Osteoblast (primary cell): Measurements from ENCODE around the gene ANKS6. TPM values are rescaled to one million over a fixed set of nuclear protein-coding genes. Genes with fewer than 3 reads are reported as not detected.

Source experiments
- DNase-seq: peaks from one replicate; pipeline ENCODE4 v3.0.0; 2011; ENCODE audit warnings: low spot score, mixed read lengths; ENCODE audit not compliant: insufficient read length; ENCODE audit errors: missing footprints
- H2AFZ ChIP-seq: 2 replicates; pipeline ENCODE4 v1.6.0; 2011; ENCODE audit warnings: mild to moderate bottlenecking, low read length
- H3K27ac ChIP-seq: 2 replicates; pipeline ENCODE4 v1.5.1; 2011; ENCODE audit warnings: mild to moderate bottlenecking, low read depth, low read length, moderate library complexity
- H3K27me3 ChIP-seq: 2 replicates; pipeline ENCODE4 v1.6.0; 2012; ENCODE audit warnings: mild to moderate bottlenecking, control low read depth, inconsistent platforms, low read length, moderate library complexity; ENCODE audit not compliant: insufficient read depth
- H3K36me3 ChIP-seq: 2 replicates; pipeline ENCODE4 v1.5.1; 2011; ENCODE audit warnings: mild to moderate bottlenecking, low read length, control low read depth, moderate library complexity; ENCODE audit not compliant: insufficient read depth
- H3K4me1 ChIP-seq: 2 replicates; pipeline ENCODE4 v1.5.1; 2011; ENCODE audit warnings: mild to moderate bottlenecking, low read length, control low read depth, moderate library complexity; ENCODE audit not compliant: insufficient read depth
- H3K4me2 ChIP-seq: 2 replicates; pipeline ENCODE4 v1.6.0; 2011; ENCODE audit warnings: mild to moderate bottlenecking, low read length; ENCODE audit not compliant: insufficient read depth
- H3K4me3 ChIP-seq: fragments of 200-600 bp; sonication (generic); 3 replicates; pipeline ENCODE4 v1.5.1; 2012; ENCODE audit warnings: mild to moderate bottlenecking, low read length, inconsistent platforms; ENCODE audit not compliant: insufficient read depth
- H3K79me2 ChIP-seq: 2 replicates; pipeline ENCODE4 v1.6.0; 2012; ENCODE audit warnings: mild to moderate bottlenecking, low read length, control low read depth, inconsistent platforms; ENCODE audit not compliant: insufficient read depth
- H3K9me3 ChIP-seq: 2 replicates; pipeline ENCODE4 v1.5.1; 2011; ENCODE audit warnings: low read depth, low read length, control low read depth
- H4K20me1 ChIP-seq: 2 replicates; pipeline ENCODE4 v1.6.0; 2012; ENCODE audit warnings: mild to moderate bottlenecking, low read length, control low read depth; ENCODE audit not compliant: insufficient read depth
- total RNA-seq: library from RNA; depleted of rRNA; stranded (reverse); fragments of >200 nt; gene quantifications from 2 replicates; pipeline ENCODE4 v1.2.3, GENCODE V29; 2012
- TF ChIP-seq, protein P1 (sequence below): IDR thresholded peaks from 2 replicates; pipeline ENCODE4 v1.5.1; 2011; ENCODE audit warnings: mild to moderate bottlenecking, low read depth, low read length, moderate library complexity; ENCODE audit errors: extremely low read depth

The ANKS6 gene
- total RNA-seq, 1 donor: 21.7 TPM

DNA sequence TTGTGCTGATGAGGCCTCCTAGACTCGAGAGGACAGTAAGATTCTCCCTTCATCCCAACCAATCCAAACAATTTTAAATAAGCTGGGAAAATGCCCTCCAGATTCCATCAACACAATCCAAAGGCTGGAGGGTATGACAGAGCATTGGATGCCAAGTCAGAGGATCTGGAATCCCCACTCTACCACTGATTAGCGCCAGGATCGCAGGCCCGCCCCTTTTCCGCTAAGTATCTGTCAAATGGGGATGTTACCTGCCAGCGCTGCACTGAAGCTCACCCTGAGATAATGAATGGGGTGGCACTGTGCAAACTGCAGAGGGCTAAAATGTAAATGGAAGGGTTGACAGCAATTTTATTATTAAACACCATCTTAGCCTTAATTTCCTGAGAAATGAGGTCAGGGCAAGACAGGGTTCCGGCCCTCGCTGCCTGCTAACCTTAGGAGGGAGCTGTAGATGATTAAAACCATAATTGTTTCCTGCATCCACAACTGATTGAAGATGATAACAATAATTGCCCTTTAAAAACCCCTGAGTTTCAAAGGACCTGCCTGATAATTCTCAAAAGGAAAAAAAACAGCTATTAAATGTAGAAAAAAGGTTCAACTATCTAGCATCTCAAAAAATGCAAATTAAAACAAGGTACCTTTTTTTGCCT, 56.0 kb downstream of the ANKS6 start:
- no peak for DNase-seq
- no peaks in the 10 kb centered on the region for H3K27me3 ChIP-seq
- H3K4me1 ChIP-seq: peaks cover 7% of the 10 kb centered on the region
- no peak overlapping the region for H3K4me2 ChIP-seq
- TF ChIP-seq, protein P1, sequence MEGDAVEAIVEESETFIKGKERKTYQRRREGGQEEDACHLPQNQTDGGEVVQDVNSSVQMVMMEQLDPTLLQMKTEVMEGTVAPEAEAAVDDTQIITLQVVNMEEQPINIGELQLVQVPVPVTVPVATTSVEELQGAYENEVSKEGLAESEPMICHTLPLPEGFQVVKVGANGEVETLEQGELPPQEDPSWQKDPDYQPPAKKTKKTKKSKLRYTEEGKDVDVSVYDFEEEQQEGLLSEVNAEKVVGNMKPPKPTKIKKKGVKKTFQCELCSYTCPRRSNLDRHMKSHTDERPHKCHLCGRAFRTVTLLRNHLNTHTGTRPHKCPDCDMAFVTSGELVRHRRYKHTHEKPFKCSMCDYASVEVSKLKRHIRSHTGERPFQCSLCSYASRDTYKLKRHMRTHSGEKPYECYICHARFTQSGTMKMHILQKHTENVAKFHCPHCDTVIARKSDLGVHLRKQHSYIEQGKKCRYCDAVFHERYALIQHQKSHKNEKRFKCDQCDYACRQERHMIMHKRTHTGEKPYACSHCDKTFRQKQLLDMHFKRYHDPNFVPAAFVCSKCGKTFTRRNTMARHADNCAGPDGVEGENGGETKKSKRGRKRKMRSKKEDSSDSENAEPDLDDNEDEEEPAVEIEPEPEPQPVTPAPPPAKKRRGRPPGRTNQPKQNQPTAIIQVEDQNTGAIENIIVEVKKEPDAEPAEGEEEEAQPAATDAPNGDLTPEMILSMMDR: no peak
- no peak overlapping the region for H3K27ac ChIP-seq
- H2AFZ ChIP-seq: no peak overlapping the region
- H3K79me2 ChIP-seq: no peaks in the 10 kb centered on the region
- H4K20me1 ChIP-seq: peaks cover 2% of the 10 kb centered on the region
- no peaks in the 10 kb centered on the region for H3K9me3 ChIP-seq
- peaks cover 6% of the 10 kb centered on the region for H3K36me3 ChIP-seq
- no peak overlapping the region for H3K4me3 ChIP-seq

DNA sequence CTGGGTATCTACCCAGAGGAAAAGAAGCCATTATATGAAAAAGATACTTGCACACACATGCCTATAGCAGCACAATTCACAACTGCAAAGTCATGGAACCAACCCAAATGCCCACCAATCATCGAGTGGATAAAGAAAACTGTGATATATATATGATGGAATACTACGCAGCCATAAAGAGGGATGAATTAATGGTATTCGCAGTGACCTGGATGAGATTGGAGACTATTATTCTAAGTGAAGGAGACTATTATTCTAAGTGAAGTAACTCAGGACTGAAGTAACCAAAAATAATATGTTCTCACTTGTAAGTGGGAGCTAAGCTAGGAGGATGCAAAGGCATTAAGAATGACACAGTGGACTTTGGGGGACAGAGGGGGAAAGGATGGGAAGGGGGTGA, 57.6 kb downstream of the ANKS6 start:
- Histone ChIP-seq H3K4me3 (no peak overlapping the region), H3K36me3 (peaks cover 6% of the 10 kb centered on the region), H3K27me3 (no peaks in the 10 kb centered on the region), H3K4me2 (no peak overlapping the region), H3K79me2 (no peaks in the 10 kb centered on the region), H4K20me1 (peaks cover 2% of the 10 kb centered on the region), H3K4me1 (peaks cover 7% of the 10 kb centered on the region), H3K9me3 (no peaks in the 10 kb centered on the region), H2AFZ (no peak overlapping the region), H3K27ac (no peak overlapping the region)
- TF ChIP-seq, protein P1: no peak
- no peak for DNase-seq

DNA sequence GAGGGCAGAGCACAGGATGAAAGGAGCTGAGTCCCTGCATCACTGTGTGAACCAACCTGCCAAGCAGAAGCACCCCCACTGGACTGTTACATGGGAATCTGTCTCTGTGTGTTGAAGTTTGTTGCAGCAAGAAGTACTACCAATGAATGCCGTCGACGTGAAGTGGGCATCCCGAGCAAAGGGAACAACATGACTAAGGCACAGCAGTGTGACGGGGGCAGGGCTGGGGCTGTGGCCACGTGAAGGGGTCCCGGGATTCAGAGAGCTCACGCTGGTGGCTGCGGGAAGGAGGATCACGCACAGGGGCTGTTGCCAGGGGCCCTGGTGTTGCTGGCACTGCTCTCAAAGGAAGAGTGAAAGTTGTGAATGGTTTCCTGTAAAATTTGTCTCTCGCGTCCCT, 60.1 kb downstream of the ANKS6 start:
- H2AFZ ChIP-seq: no peak overlapping the region
- no peak overlapping the region for H3K4me2 ChIP-seq
- DNase-seq: no peak
- no peak overlapping the region for H3K27ac ChIP-seq
- no peaks in the 10 kb centered on the region for H3K9me3 ChIP-seq
- H3K36me3 ChIP-seq: peaks cover 6% of the 10 kb centered on the region
- H3K4me3 ChIP-seq: no peak overlapping the region
- H4K20me1 ChIP-seq: no peaks in the 10 kb centered on the region
- TF ChIP-seq, protein P1: no peak
- no peaks in the 10 kb centered on the region for H3K27me3 ChIP-seq
- H3K4me1 ChIP-seq: no peaks in the 10 kb centered on the region
- H3K79me2 ChIP-seq: no peaks in the 10 kb centered on the region

DNA sequence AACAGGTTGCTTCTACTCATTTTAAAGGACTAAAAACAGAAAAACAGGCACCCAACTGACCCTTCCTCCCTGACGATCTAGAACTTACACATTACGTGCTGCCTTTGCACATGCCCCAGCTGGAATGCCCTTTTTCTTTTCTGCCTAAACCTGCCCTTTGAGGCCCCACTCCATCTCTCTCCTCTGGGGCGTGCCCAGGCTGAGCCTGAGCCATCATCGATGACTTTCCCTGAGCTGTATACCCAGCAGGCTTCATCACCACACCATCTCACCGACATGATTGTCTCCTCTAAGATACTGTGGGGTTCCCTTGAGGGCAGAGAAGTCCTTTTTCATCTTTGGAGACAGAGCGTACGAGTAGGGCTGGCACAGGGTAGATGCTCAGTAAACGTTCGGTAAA, 63.6 kb downstream of the ANKS6 start:
- no peaks in the 10 kb centered on the region for H3K9me3 ChIP-seq
- no peak overlapping the region for H3K4me2 ChIP-seq
- H3K36me3 ChIP-seq: peaks cover 6% of the 10 kb centered on the region
- peak; percentile 58 for DNase-seq
- no peaks in the 10 kb centered on the region for H4K20me1 ChIP-seq
- TF ChIP-seq, protein P1: no peak
- H2AFZ ChIP-seq: no peak overlapping the region
- H3K4me1 ChIP-seq: no peaks in the 10 kb centered on the region
- no peak overlapping the region for H3K4me3 ChIP-seq
- no peaks in the 10 kb centered on the region for H3K79me2 ChIP-seq
- H3K27ac ChIP-seq: no peak overlapping the region
- peaks cover 3% of the 10 kb centered on the region for H3K27me3 ChIP-seq
